Measurements from ENCODE around the gene TPSD1.

DNA sequence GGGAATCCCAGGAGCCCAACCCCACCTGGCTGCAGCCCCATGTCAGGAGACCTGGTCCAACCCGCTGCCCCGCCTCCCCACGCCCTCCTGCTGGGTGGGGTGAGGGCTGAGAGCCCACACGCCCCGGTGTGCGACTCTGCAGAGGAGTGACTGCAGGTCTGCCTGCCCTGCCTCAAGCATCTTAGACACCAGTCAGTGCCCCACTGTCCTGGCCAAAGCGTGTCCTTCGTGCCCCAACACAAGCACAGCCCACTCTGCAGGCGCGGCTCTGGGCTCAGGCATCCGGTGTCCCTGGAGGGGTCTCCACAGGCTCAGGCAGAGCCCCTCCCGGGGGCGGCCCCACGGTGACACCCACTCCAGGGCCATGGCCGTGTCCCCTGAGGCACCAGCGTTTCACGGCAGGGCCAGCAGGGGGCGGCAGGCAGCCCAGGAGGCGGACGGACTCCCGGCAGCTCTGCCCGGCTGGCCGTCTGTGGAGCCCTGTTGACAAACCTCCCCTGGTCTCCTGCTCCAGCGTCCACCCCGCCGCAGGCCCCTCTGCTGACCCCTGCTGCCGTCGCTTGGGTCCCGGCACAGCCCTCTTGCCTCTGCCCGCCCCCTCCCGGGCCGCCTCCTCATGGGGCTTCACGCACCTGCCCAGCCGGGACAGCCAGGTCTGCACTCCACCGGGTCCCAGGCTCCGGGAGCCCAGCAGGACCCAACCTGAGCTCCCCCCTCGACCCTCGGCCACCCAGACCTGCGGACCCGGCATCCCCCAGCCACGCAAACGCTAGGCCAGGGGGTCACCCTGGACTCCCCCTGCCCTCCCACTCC is 45.0 kb downstream of the TPSD1 start:
- TF ChIP-seq POLR2AphosphoS5 (IDR thresholded peaks at IDR 0.05) (peak in 1 of 3 donors; percentile 8), POLR2A (IDR thresholded peaks at IDR 0.05) (no peak), EP300 (IDR thresholded peaks at IDR 0.05) (no peak)
- TF ChIP-seq, protein P1, sequence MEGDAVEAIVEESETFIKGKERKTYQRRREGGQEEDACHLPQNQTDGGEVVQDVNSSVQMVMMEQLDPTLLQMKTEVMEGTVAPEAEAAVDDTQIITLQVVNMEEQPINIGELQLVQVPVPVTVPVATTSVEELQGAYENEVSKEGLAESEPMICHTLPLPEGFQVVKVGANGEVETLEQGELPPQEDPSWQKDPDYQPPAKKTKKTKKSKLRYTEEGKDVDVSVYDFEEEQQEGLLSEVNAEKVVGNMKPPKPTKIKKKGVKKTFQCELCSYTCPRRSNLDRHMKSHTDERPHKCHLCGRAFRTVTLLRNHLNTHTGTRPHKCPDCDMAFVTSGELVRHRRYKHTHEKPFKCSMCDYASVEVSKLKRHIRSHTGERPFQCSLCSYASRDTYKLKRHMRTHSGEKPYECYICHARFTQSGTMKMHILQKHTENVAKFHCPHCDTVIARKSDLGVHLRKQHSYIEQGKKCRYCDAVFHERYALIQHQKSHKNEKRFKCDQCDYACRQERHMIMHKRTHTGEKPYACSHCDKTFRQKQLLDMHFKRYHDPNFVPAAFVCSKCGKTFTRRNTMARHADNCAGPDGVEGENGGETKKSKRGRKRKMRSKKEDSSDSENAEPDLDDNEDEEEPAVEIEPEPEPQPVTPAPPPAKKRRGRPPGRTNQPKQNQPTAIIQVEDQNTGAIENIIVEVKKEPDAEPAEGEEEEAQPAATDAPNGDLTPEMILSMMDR (IDR thresholded peaks at IDR 0.05) = peak in 5 of 7 experiments; percentile 48 to 85 (median 69)

Data from stomach (tissue), 4 donors.